ENCODE results near the gene TAS2R3. TPM values are rescaled to one million over a fixed set of nuclear protein-coding genes. Genes with fewer than 3 reads are reported as not detected.

The TAS2R3 gene
- polyA plus RNA-seq (2011; rRNA removed): 0.29 TPM in 1 of 2 replicates, not detected in the other
- polyA minus RNA-seq (2011; rRNA and poly(A)+ RNA removed): 2.0 and 2.8 TPM in 2 replicates

- POLR2A ChIA-PET: no interaction called here
- H3K27me3 ChIP-seq (ENCODE audit: control insufficient read depth, insufficient read depth, low read length): no peaks in the 10 kb centered on the region
- H3K4me3 ChIP-seq (ENCODE audit: low read depth, low read length): no peak within 1 kb of the TSS
- H3K36me3 ChIP-seq (ENCODE audit: control insufficient read depth, insufficient read depth, low read length): peaks cover 2% of the 10 kb centered on the region; the same call in 1 of the 2 replicates
- TF ChIP-seq CTCF (IDR thresholded peaks at IDR 0.05; ENCODE audit: insufficient read depth, low read depth, low read length): no peak
- CTCF ChIA-PET: interaction anchor here (1.7 kb wide), 1 partner anchor 22 kb away, joined by 5 read pairs; no protein-coding TSS in a partner anchor
- DNase-seq (ENCODE audit: low read depth): no peak
Observed at GRCh38 chr7:141763797-141764196, at the start of gene TAS2R3. Gene TAS2R3 (plus strand): TSS chr7:141764097. CDS start chr7:141764159, 62 bp downstream.

GRCh38 chr7:141714571-141714970 is 49.3 kb upstream of the TAS2R3 start:
- POLR2A ChIA-PET: no interaction called here
- no peak for TF ChIP-seq CTCF (IDR thresholded peaks at IDR 0.05; ENCODE audit: insufficient read depth, low read depth, low read length)
- Histone ChIP-seq H3K27me3 (ENCODE audit: control insufficient read depth, insufficient read depth, low read length) (no peaks in the 10 kb centered on the region), H3K36me3 (ENCODE audit: control insufficient read depth, insufficient read depth, low read length) (no peaks in the 10 kb centered on the region), H3K4me3 (ENCODE audit: low read depth, low read length) (no peak overlapping the region)
- CTCF ChIA-PET: interaction anchor here (0.8 kb wide), 1 partner anchor 22 kb away, joined by 4 read pairs; no protein-coding TSS in a partner anchor
- DNase-seq (ENCODE audit: low read depth): no peak

- ChIA-PET POLR2A (no interaction called here), CTCF (interaction anchor here (0.8 to 1.3 kb wide), 2 partner anchors 12 to 22 kb away, joined by 3 to 4 read pairs; no protein-coding TSS in a partner anchor)
- no peak for TF ChIP-seq CTCF (IDR thresholded peaks at IDR 0.05; ENCODE audit: insufficient read depth, low read depth, low read length)
- Histone ChIP-seq H3K27me3 (ENCODE audit: control insufficient read depth, insufficient read depth, low read length) (no peaks in the 10 kb centered on the region), H3K36me3 (ENCODE audit: control insufficient read depth, insufficient read depth, low read length) (no peaks in the 10 kb centered on the region), H3K4me3 (ENCODE audit: low read depth, low read length) (no peak overlapping the region)
- DNase-seq (ENCODE audit: low read depth): no peak
Observed at GRCh38 chr7:141715018-141715417, 48.9 kb upstream of the TAS2R3 start.

GRCh38 chr7:141715794-141716689 is 47.9 kb upstream of the TAS2R3 start:
- CTCF ChIA-PET: interaction anchor here (1.3 to 1.4 kb wide), 2 partner anchors 11 to 17 kb away, joined by 3 to 5 read pairs; no protein-coding TSS in a partner anchor
- Histone ChIP-seq H3K4me3 (ENCODE audit: low read depth, low read length) (no peak overlapping the region), H3K36me3 (ENCODE audit: control insufficient read depth, insufficient read depth, low read length) (no peaks in the 10 kb centered on the region), H3K27me3 (ENCODE audit: control insufficient read depth, insufficient read depth, low read length) (no peaks in the 10 kb centered on the region)
- DNase-seq (ENCODE audit: low read depth): no peak
- no peak for TF ChIP-seq CTCF (IDR thresholded peaks at IDR 0.05; ENCODE audit: insufficient read depth, low read depth, low read length)
- POLR2A ChIA-PET: no interaction called here

- CTCF ChIA-PET: interaction anchor here (1.0 to 1.4 kb wide), 4 partner anchors 9 to 16 kb away, joined by 3 to 5 read pairs (median 4); partner anchors contain the start of gene WEE2
- no peak for DNase-seq (ENCODE audit: low read depth)
- Histone ChIP-seq H3K36me3 (ENCODE audit: control insufficient read depth, insufficient read depth, low read length) (no peaks in the 10 kb centered on the region), H3K27me3 (ENCODE audit: control insufficient read depth, insufficient read depth, low read length) (no peaks in the 10 kb centered on the region), H3K4me3 (ENCODE audit: low read depth, low read length) (no peak overlapping the region)
- POLR2A ChIA-PET: no interaction called here
- no peak for TF ChIP-seq CTCF (IDR thresholded peaks at IDR 0.05; ENCODE audit: insufficient read depth, low read depth, low read length)
Observed at GRCh38 chr7:141717450-141717849, 46.4 kb upstream of the TAS2R3 start.

Measured in BJ (cell line).